NCI-H146 (cell line): ENCODE results near the gene USP53.
"Not testable (repeated sequence)": the region's sequence is repeated elsewhere in the genome, so short reads cannot be mapped to it uniquely, and the experiment has no call there.

Experiments
- DNase-seq: peaks from one replicate; lab custom pipeline; 2025; lab: John Stamatoyannopoulos, UW

The USP53 gene

DNA sequence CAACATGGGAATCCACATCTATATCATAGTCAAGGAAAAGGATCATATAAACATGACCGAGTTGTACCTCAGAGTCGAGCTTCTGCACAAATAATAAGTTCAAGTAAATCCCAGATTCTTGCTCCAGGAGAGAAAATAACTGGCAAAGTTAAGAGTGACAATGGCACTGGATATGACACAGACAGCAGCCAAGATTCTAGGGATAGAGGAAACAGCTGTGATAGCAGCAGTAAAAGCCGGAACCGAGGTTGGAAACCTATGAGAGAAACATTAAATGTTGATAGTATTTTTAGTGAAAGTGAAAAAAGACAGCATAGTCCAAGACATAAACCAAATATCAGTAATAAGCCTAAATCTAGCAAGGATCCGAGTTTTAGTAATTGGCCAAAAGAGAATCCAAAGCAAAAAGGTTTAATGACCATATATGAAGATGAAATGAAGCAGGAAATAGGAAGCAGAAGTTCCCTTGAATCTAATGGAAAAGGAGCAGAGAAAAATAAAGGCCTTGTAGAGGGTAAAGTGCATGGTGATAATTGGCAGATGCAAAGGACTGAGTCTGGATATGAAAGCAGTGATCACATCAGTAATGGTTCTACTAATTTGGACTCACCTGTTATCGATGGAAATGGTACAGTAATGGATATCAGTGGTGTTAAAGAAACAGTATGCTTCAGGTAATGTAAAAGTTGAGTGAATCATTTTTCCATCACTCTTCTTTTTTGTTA is 59.0 kb downstream of the USP53 start:
- DNase-seq: no peak

GRCh38 chr4:119279541-119279940 is 67.0 kb downstream of the USP53 start:
- DNase-seq: not testable (repeated sequence)

- not testable (repeated sequence) for DNase-seq
Observed at GRCh38 chr4:119279945-119280344, 67.4 kb downstream of the USP53 start.

GRCh38 chr4:119281393-119281792 is 68.9 kb downstream of the USP53 start:
- no peak for DNase-seq

DNA sequence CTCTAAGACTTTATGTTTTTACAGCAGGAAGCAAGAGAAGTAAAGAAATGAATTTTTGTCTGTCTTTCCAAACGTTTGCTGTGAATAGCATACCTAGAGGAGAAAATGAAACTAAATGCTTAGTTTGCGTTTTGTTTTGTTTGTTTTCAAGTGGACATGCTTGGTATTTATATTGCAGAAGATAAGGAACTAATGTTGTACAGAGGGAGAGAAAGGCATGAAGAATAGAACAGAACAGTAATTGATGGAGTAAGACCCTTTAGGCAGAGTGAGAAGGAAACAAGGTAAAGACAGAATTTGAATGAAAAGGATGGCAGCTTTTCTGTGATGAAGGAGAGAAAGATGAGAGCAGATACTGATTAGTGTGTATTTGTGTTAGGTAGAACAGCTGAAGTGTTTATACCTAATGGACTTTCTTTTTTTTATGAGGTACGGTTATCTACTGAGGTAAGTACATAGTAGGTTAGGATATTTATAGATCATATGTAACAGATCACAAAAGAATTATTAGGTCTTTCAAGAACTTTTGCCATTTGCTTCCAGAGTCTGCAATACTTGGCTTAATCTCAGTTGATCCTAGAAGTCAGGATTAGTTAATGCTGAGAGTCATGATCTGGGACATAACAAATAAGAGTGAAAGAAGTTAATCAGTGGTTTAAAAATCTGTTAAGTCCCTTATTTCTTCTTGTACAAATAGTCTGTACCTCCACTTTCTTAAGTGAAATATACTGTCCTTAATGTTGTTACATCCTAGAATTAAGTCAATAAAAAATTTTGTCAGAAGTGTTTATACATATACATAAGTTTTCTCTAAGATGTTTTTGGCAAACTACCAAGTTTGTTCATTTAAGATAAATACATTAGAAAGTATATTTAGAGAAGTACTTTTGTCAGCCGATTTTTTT is 72.6 kb downstream of the USP53 start:
- DNase-seq: no peak

DNA sequence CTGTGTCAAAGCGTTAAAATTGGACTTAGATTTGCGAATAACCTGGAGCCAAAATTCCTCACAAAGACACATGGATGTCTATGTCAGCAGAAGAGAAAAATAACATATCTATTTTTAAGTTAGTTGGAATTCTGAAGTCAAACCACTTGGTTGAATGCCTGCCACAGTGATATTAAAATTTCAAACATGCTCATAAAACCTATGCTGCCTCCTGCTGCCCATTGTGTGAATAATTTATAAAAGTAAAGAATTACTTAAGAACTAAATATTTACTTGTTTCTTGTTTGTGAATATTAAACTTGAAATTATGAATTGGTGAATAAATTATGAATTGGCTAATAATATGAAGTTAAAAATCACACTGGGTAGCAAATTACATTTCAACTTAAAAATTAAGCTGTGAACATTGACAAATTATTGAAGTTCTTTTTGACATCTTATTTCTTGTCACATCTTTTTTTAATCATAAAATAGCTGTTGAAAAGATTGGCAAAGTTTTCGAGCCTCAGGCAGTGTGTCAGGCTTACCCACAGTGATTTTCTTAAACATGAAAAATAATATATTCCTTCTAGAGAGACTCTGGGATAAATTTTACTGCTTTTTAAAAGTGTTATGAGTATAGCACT is 74.0 kb downstream of the USP53 start:
- no peak for DNase-seq

DNA sequence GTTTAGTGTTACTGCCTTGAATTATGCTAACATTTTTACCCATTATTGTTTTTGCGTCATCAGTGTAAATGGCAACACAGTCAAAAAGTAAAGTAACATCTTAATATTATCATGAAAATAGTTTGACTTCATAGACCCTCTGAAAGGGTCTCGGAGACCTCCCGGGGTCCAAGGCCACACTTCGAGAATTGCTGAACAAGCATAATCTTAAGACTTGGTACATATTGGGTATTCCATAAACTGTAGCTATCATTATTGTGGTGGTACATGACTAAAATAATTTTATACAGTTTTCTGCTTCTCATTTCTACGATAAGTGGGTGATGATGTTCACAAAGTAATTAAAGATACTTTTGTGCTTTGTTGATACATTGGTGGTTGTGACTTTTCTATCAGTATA is 76.8 kb downstream of the USP53 start:
- no peak for DNase-seq

GRCh38 chr4:119290598-119290997 is 78.1 kb downstream of the USP53 start:
- no peak for DNase-seq

DNA sequence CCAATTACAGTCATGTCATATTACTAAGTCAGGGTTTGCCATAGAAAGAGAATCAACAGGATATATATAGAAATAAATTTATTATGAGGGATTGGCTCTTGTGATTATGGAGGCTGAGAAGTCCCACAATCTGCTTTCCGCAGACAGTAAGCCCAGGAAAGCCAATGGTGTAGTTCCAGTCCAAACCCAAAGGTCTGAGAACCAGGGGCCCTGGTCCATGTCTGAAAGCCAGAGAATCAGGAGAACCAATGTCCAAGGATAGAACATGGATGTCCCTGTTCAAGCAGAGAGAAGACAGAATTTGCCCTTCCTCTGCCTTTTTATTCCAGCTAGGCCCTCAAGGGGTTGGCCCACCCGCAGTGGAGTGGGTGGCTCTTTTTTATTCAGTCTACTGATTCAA is 83.8 kb downstream of the USP53 start:
- no peak for DNase-seq

GRCh38 chr4:119297795-119298194 is 85.3 kb downstream of the USP53 start:
- no peak for DNase-seq

GRCh38 chr4:119299260-119299671 is 86.8 kb downstream of the USP53 start:
- no peak for DNase-seq

DNA sequence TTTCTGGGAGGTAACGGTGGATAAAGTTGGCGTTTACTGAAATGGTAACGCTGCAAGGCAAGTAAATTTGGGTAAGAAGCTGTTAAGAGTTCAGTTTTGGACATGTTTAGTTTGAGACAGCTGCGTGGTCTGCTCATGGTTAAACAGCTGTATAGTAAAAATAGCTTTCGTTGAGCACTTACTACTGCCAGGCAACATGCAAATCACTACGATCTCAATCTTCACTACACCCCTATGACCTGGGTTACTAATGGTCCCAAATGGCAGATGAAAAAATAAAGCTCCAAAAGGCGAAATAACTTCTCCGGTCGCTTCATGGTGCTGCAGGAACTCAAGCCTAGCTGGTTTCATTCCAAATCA is 87.2 kb downstream of the USP53 start:
- no peak for DNase-seq

DNA sequence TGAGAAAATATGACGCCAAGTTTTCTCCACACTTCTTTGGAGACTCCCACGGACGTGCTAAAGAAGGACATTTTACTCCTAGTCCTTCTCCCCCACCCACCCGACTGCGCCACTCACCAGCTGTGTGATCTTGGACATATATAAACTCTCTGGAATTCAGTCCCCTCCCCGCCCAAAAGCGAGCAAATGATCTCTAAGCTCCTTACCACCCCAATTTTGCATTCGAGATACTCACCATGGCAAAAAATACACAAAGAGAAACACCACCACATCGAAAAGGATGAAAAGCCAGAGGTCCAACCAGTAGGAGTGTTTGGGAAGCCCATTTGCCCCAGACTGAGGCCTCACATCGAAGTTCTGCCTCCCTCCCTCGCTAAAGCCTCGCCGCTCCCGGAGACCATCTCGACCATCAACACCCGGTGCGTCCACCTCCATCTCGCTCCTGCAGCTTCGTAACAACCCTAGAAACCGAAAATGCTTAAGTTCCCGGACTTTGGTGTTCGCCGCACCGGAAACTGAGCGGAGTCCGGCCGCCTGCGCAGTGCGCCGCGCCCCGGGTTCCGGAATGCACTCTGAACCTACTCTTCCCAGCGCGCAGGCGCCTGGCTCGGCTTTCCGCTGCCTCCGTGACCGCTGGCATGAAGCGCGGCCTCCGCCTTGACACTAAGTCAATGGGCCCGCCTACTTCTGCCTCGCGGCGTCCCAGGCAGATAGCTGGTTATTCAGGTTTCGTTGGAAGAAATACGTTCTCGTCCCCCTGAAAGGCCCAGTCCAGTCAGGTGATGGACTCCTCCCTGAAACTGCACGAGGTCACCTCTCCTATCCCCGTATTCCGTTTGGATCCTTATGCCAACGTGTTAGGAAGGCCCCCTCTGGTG is 87.8 kb downstream of the USP53 start:
- DNase-seq: no peak

DNA sequence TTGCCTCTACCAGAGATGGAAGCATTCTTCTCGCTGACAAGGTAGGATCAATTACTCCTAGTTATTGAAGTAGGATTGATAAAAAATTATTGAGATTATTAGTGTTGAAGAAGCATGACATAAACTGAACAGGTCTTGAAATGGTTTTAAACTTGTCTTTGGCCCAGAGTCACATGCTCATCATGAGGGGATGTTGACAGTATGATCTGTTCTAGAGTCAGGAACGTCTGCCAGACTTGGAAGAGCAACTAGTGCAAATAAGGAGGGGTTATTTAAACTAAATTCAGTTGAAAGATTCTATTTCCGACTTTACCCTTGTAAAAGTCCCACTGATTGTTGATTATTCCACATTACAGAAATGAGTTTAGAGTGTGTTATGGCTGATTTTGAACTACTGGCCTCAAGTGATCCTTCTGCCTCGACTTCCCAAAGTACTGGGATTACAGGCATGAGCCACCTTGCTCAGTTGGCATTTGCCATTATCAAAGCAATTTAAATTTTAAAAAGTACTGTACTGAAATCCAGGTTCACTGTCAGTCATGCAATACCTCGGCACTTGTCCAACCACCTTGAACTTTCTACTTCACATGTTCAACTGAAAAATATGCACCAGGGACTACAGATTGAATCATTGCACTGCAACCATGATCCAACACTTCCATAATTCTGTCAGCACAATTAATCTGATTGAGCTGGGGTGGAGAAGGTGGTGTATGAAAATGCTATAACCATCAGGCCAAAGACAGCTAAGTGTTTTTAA is 89.7 kb downstream of the USP53 start:
- no peak for DNase-seq

DNA sequence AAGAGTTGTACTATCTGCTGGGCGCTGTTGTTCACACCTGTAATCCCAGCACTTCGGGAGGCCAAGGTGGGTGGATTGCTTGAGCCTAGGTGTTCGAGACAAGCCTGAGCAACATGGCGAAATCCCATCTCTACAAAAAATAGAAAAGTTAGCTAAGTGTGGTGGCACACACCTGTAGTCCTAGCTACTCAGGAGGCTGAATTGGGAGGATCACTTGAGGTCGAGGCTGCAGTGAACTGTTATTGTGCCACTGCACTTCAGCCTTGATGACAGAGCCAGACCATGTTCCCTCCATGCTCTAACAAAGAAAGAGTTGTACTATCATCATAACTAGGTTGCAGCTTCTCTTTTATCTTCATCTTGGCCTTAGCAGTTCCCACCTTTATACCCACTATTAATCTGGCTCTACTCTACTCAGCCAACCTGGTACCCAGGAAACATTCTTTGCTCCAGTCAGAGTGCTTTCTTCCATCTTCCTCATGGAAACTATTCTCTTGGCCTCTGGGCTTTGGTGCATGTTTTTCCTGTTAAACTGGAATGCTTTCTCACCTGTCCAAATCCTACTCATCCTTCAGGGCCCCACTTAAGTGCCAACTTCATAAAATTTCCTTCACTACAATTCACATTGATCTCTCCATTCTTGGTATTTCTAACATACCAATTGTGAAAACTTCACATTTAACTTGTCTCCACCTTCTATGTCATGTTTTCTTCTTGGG is 91.2 kb downstream of the USP53 start:
- DNase-seq: no peak

GRCh38 chr4:119304431-119304830 is 91.9 kb downstream of the USP53 start:
- no peak for DNase-seq

GRCh38 chr4:119307606-119308005 is 95.1 kb downstream of the USP53 start:
- no peak for DNase-seq

DNA sequence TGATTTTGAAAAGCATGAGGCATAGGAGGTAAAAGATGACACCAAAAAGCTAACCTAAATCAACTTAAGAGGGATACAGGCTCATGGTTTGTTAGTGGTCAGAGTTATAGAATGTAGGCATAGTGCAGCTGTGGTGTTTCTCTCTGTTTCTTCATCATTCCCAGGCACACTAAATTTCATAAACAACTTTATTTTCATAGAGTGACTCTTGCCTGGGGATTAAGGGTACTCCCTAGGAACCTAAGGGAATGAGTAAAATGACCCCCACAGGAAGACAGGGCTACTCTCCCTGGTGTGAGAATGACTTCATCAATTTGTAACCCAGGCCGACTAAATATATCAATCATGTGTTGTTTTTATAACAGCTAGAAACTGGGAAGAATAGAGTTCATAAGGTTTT is 98.3 kb downstream of the USP53 start:
- no peak for DNase-seq

DNA sequence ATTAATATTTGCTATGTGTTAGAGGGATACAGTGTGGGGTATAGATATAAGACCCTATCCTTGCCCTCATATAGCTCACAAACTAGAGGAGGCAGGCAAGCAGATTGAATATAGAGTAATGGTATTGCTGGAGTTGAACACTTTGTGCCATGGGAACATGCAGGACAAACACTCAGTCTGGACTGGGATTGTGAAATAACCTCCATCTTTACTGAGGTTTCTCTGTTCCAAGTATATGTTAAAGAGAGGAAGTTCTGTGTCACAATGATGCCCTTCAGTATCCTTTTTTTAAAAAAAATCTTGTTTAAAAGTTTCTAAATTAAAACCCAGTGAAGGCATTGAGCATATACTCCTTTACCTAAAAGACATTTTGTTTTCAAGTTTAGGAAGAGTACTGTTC is 100.7 kb downstream of the USP53 start:
- DNase-seq: no peak

DNA sequence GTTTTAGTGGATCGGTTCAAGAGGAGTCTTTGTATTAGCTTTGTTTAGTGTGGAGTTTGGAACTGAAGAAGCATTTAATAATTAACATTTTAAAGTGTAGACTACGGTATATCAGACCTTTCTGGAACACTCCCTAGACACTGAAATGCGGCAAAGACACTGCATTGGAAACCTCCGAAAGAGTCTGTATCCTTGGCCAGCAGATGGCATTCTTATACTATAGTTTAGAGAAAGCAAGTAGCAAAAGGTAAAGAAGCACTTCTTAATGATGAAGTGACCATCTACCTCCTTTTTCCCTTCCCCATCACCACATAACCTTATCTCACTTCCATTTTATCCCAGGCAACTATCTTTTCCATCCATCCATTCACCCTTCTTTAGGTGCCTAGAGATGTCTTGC is 101.8 kb downstream of the USP53 start:
- peak; percentile 58 for DNase-seq

- no peak for DNase-seq
Observed at GRCh38 chr4:119315036-119315435, 102.5 kb downstream of the USP53 start.
